ENCODE data around the gene LRFN4.

LRFN4 gene

DNA sequence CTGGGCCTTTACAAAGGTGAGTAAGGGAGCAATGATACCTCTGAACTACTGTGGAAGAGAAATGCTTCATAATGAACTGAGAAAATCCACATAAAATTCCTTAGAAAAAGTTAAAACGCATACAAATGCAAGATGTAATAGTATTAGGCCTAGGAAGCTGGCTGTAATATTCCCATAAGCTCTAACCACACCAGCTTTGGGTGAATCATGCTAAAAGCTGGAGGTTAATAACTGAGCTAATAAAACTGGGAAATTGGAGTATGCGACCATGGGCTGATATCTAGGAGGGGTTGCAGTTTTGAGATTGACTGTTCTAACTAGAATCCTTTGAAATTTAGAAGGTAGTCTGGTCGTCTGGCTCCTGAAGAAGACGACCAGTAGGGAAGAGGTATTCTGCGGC, 42.2 kb upstream of the LRFN4 start:
- Histone ChIP-seq H3K79me2 (ENCODE audit: low read length) (no peaks in the 10 kb centered on the region), H3K4me3 (ENCODE audit: low read length) (no peak overlapping the region), H3K27ac (ENCODE audit: low read length) (no peak overlapping the region), H4K20me1 (ENCODE audit: insufficient read depth, low read length) (no peaks in the 10 kb centered on the region), H2AFZ (ENCODE audit: low read length) (no peak overlapping the region), H3F3A (ENCODE audit: insufficient read depth, low read length) (no peaks in the 10 kb centered on the region), H3K4me2 (ENCODE audit: low read depth, low read length) (no peak overlapping the region), H3K27me3 (replicated peaks; ENCODE audit: insufficient read depth, low read length) (no peaks in the 10 kb centered on the region), H3K9ac (ENCODE audit: low read length) (no peak overlapping the region), H3K9me2 (replicated peaks; ENCODE audit: insufficient read depth, low read length) (no peaks in the 10 kb centered on the region), H3K4me1 (ENCODE audit: low read length) (no peaks in the 10 kb centered on the region), H3K36me3 (replicated peaks; ENCODE audit: insufficient read depth, low read length) (no peaks in the 10 kb centered on the region), H3K9me3 (replicated peaks; ENCODE audit: insufficient read depth, low read length) (no peaks in the 10 kb centered on the region)
- DNase-seq = no peak
- TF ChIP-seq, protein P1, sequence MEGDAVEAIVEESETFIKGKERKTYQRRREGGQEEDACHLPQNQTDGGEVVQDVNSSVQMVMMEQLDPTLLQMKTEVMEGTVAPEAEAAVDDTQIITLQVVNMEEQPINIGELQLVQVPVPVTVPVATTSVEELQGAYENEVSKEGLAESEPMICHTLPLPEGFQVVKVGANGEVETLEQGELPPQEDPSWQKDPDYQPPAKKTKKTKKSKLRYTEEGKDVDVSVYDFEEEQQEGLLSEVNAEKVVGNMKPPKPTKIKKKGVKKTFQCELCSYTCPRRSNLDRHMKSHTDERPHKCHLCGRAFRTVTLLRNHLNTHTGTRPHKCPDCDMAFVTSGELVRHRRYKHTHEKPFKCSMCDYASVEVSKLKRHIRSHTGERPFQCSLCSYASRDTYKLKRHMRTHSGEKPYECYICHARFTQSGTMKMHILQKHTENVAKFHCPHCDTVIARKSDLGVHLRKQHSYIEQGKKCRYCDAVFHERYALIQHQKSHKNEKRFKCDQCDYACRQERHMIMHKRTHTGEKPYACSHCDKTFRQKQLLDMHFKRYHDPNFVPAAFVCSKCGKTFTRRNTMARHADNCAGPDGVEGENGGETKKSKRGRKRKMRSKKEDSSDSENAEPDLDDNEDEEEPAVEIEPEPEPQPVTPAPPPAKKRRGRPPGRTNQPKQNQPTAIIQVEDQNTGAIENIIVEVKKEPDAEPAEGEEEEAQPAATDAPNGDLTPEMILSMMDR (IDR thresholded peaks at IDR 0.05; ENCODE audit: low read length) = no peak
- no peak for TF ChIP-seq EZH2 (optimal IDR thresholded peaks at IDR 0.05; ENCODE audit: low read depth, low read length)
- no peak for TF ChIP-seq EZH2phosphoT487 (IDR thresholded peaks at IDR 0.05; ENCODE audit: low read length)

DNA sequence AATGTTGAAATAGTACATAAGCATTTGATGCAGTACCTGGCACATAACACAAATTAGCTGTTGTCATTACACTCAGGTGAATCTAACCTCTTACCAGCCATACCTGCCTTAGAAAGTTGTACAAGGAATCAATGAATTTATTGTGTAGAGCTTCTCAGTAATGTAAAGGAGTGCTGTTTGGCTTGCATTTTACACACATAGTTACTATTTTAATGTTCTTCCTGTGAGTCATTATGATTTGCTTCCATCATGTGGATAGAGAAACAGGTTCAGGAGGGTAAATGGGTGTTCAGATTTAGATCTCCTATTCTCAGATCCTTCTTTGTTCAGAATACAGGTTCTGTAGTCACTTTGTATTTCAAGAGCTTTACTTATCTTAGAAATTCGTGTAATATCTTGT, 41.2 kb upstream of the LRFN4 start:
- TF ChIP-seq EZH2 (optimal IDR thresholded peaks at IDR 0.05; ENCODE audit: low read depth, low read length) (no peak), EZH2phosphoT487 (IDR thresholded peaks at IDR 0.05; ENCODE audit: low read length) (no peak)
- TF ChIP-seq, protein P1 (IDR thresholded peaks at IDR 0.05; ENCODE audit: low read length) = no peak
- H3K4me2 ChIP-seq (ENCODE audit: low read depth, low read length) = no peak overlapping the region

DNA sequence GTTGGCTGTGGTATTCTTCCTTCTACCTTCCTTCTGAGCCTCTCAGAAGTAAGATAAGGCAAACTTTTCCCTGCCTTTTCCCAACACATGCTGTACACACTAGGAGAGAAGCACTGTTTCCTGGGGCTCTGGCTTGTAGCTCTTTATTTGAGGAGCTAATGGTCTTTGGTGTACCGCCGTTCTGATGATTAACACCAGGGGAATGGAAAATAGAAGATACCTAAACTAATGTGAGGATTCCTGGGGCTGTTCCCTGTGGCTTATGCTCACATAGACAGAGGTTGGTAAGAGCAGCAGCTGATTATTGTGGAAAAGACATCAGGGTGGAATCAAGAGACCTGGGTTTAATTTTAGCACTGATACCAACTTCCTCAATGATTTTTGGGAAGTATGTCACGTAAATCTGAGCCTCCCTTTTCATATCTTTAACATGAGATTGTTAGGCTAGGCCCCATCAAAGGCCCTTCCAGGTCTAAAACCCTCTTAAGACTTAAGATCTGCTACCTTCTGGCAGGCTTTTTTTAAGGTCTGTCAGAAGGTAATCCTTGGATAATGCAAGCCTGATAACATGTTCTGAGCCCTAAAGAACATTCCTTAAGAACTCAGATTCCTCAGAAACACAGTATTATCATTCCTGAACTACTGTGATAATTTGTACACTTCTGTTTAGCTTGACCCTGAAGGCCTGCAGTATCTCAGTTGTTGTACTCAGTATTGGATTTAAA, 38.5 kb upstream of the LRFN4 start:
- TF ChIP-seq EZH2 (optimal IDR thresholded peaks at IDR 0.05; ENCODE audit: low read depth, low read length) (no peak), EZH2phosphoT487 (IDR thresholded peaks at IDR 0.05; ENCODE audit: low read length) (no peak)
- TF ChIP-seq, protein P1 (IDR thresholded peaks at IDR 0.05; ENCODE audit: low read length) = no peak
- Histone ChIP-seq H3K79me2 (ENCODE audit: low read length) (no peaks in the 10 kb centered on the region), H3K4me1 (ENCODE audit: low read length) (no peaks in the 10 kb centered on the region), H3K9me2 (replicated peaks; ENCODE audit: insufficient read depth, low read length) (no peaks in the 10 kb centered on the region), H3K36me3 (replicated peaks; ENCODE audit: insufficient read depth, low read length) (no peaks in the 10 kb centered on the region), H3F3A (ENCODE audit: insufficient read depth, low read length) (no peaks in the 10 kb centered on the region), H3K4me3 (ENCODE audit: low read length) (no peak overlapping the region), H3K27ac (ENCODE audit: low read length) (no peak overlapping the region), H3K4me2 (ENCODE audit: low read depth, low read length) (no peak overlapping the region), H4K20me1 (ENCODE audit: insufficient read depth, low read length) (no peaks in the 10 kb centered on the region), H3K9me3 (replicated peaks; ENCODE audit: insufficient read depth, low read length) (no peaks in the 10 kb centered on the region), H2AFZ (ENCODE audit: low read length) (no peak overlapping the region), H3K27me3 (replicated peaks; ENCODE audit: insufficient read depth, low read length) (no peaks in the 10 kb centered on the region), H3K9ac (ENCODE audit: low read length) (no peak overlapping the region)
- no peak for DNase-seq

More for the DNA sequence above, 41.2 kb upstream of the LRFN4 start:
- Histone ChIP-seq H2AFZ (ENCODE audit: low read length) (no peak overlapping the region), H3K79me2 (ENCODE audit: low read length) (no peaks in the 10 kb centered on the region), H3K36me3 (replicated peaks; ENCODE audit: insufficient read depth, low read length) (no peaks in the 10 kb centered on the region), H4K20me1 (ENCODE audit: insufficient read depth, low read length) (no peaks in the 10 kb centered on the region), H3K4me1 (ENCODE audit: low read length) (no peaks in the 10 kb centered on the region), H3K9me2 (replicated peaks; ENCODE audit: insufficient read depth, low read length) (no peaks in the 10 kb centered on the region), H3K4me3 (ENCODE audit: low read length) (no peak overlapping the region), H3F3A (ENCODE audit: insufficient read depth, low read length) (no peaks in the 10 kb centered on the region), H3K9me3 (replicated peaks; ENCODE audit: insufficient read depth, low read length) (no peaks in the 10 kb centered on the region), H3K9ac (ENCODE audit: low read length) (no peak overlapping the region), H3K27ac (ENCODE audit: low read length) (no peak overlapping the region), H3K27me3 (replicated peaks; ENCODE audit: insufficient read depth, low read length) (no peaks in the 10 kb centered on the region)
- DNase-seq = no peak
